RPMI8226 (cell line): ENCODE results near the gene SLC37A4.
"Not testable (repeated sequence)": the region's sequence is repeated elsewhere in the genome, so short reads cannot be mapped to it uniquely, and the experiment has no call there.

Experiments
- DNase-seq: peaks from one replicate; pipeline ENCODE4 v3.0.0-alpha.2; 2015

The SLC37A4 gene

DNA sequence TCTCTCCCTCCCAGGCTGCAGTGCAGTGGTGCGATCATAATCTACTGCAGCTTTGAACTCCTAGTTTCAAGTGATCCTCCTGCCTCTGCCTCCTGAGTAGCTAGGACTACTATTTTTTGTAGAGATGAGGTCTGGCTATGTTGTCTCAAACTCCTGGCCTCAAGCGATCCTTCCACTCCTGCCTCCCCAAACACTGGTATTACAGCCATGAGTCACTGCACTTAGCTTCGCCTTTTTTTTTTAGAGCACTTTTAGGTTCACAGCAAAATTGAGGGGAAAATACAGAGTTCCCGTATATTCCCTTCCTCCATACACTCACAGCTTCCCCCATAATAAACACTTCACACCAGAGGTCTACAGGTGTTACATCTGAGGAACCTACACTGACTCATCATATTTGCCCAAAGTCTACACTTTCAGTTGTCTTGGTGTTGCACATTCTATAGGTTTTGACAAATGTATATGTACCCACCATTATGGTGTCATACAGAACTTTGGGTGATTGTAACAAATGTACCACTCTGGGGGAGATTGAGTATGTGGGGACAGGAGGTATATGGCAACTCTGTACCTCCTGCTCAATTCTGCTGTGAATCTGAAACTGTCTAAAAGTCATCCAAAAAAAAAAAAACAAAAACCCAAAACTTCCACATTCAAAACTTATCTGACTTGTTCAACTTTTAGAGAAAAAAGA lies 11.3 kb upstream of the SLC37A4 start:
- peak; percentile 59 for DNase-seq

DNA sequence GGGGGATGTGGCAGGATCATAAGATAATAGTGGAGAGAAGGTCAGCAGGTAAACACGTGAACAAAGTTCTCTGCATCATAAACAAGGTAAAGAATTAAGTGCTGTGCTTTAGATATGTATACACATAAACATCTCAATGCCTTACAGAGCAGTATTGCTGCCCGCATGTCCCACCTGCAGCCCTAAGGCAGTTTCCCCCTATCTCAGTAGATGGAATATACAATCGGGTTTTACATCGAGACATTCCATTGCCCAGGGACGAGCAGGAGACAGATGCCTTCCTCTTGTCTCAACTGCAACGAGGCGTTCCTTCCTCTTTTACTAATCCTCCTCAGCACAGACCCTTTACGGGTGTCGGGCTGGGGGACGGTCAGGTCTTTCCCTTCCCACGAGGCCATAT lies 8.8 kb upstream of the SLC37A4 start:
- not testable (repeated sequence) for DNase-seq

DNA sequence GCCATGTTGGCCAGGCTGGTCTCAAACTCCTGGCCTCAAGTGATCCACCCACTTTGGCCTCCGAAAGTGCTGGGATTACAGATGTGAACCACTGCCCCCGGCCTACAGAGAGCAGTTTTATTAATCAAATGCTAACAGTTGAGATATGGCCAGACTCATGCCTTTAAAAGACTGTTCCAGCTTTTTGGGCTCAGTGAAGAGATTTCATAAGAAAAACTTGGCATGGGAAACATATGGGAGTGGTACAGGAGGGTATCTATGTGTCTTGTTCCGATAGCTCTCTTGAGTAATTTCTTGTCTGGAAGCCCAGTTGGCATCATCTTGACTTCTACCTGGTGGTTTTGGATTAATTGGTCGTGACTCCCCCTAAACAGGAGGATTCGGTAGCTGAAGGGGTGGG lies 8.2 kb upstream of the SLC37A4 start:
- DNase-seq: no peak

DNA sequence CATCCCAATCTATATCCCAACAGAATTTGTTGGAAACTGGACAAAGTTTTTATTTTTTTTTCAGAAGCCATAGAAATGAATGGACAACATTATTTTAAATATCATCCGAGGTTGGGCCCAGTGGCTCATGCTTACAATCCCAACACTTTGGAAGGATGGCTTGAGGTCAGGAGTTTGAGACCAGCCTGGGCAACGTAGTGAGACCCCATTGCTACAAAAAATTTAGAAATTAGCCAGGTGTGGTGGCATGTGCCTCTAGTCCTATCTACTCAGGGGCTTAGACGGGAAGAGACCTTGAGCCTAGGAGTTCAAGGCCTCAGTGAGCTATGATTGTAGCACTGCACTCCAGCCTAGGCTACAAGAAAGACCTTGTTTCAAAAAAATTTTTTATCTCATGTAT lies 4.1 kb upstream of the SLC37A4 start:
- no peak for DNase-seq

DNA sequence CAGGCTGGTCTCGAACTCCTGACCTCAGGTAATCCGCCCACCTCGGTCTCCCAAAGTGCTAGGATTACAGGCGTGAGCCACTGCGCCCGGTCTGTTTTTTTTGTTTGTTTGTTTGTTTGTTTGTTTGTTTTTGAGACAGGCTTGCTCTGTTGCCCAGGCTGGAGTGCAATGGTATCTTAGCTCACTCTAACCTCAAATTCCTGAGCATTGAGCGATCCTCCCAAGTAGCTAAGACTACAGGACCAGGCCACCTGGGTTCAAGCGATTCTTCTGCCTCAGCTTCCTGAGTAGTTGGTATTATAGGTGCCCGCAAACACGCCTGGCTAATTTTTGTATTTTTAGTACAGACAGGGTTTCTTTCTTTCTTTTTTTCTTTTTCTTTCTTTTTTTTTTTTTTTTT lies 2.7 kb upstream of the SLC37A4 start:
- not testable (repeated sequence) for DNase-seq

DNA sequence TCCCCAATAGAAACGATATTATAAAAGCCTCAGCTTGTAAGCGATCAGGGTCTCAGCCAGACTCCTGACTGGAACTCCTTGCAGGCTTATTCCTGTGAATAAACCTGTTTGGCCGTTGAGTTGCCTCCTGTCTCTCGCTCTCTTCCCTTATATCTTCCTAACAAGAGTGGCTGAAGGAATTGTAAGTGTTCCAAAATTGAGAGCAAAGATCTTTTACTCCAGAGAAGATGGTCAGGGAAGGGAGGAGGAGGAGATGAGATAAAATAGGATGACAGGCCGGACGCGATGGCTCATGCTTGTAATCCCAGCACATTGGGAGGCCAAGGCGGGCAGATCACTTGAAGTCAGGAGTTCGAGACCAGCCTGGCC lies 1.2 kb upstream of the SLC37A4 start:
- DNase-seq: no peak

DNA sequence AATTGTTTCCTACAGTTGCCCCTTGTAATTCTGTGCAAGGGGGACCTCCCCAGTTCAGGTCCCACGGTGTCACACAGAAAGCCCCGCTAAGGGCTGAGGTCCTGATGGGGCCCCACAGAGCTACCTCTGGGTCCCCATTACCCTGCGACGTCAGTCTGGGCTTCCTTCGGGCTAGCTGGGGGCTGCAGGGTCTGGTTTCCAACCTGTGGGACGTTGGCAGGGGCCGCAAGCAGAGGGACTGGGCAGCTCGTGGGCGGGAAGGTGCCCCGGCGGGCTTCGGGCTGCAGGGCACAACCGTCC lies 698 bp downstream of the SLC37A4 start:
- peak; percentile 17 for DNase-seq

DNA sequence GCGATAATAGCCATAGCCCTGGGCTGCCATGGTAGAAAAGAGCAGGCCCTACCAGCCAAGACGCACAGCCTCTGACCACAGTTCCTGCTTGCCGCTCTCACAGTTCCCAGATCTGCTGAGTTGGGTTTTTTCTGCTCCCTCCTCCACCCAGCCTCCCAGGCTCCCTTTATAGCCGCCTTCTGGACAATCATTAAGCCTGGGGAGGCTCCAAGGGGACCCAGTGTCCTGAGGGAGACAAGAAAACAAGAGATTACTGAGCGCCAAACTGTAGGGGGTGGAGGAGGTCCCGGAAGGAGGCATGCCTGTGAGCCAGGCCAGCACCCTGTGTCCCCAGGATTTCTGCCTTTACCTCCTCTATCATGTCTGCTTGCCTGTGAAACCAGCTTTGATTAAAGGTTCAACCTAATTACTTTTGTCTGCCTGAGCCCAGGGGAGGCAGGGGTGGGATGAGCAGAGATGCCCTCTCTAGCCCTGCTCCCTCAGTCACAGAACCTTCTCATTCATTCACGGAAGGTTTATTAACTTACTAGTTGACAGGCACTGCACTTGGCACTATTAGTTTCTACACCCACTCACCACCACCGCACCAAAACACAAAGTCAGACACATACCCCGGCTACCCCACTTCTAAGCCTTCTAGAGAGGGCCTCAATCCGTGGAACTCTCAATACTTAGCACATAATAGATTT lies 1.2 kb downstream of the SLC37A4 start:
- DNase-seq: peak; percentile 92

DNA sequence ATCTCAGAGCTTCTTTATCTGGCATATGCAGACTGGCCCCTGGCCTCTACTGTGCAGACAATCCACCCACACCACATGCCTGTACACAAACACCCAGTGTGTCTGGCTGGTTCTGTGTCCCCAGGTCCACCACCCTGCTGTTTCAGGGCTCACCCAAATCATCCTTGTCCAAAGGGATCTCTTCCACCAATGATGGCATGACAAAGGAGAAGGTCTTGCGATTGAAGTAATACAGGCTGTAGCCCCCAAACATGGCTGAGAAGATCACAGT lies 1.7 kb downstream of the SLC37A4 start:
- no peak for DNase-seq

DNA sequence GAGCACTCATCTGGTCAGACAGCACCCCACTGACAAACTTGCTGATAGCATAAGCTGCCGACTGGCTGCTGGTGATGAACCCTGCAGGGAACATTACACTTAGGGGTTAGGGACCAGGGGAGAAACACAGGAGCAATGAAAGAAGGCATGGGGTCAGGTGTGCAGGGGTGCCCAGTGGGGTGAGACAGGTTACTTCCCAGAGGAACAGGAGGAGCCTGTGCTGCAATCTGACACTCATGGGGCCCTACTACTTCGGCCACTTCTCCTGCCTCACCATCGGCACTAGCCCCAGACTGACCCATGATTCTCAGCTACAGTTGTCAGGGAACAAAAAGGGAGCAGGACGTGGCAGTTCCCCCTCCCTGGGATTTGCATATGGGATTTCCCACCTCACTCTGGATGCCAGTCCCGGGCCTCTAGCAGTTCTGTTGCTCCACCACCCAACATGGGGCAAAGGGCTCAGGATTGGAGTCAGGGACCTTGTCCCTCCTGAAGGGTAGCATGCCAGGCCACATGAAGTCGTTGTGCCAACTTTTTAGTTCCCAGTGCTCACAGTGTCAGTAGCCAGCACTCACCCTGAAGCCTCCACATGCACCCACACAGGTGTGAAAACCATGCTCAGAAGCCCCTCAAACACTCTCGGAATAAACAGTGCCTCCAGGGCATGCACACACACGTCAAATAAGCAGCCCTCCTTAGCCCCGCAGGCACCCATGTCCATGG lies 2.2 kb downstream of the SLC37A4 start:
- no peak for DNase-seq

DNA sequence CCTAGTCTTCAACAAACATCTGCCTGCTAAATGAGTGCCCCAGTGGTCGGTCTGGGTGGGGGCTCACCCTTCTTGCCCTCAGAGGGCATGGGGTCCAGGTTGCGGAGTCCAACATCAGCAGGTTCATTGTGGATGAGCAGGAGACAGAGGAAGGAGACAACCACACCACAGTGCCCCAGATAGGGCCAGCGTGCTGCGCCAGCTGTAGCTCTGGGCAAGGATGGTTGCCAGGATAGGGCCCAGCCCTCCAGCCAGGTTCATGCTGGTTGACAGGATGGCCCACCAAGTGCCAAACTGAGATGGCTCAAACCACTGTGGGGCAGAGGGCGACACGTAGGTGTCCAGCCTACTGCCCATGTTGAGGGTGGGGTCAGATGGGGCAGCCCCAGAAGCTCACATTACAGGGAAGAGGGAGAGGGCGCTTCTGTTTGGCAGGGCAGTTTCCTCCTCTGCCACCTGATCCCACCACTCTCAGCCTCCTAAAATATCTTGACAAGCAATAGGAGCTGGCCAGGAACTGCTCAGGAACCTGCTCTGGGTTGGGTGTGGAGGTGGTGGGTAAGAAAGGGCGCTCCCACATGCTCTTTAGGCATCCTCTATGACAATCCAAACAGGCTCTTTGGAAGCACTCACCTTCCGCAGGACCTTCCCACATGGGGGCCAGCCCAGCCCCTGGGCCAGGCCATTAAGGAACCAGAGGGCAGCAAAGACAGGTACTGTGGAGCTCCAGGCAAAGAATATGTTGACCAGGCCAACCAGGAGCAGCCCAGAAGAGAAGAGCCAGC lies 2.9 kb downstream of the SLC37A4 start:
- DNase-seq: no peak

DNA sequence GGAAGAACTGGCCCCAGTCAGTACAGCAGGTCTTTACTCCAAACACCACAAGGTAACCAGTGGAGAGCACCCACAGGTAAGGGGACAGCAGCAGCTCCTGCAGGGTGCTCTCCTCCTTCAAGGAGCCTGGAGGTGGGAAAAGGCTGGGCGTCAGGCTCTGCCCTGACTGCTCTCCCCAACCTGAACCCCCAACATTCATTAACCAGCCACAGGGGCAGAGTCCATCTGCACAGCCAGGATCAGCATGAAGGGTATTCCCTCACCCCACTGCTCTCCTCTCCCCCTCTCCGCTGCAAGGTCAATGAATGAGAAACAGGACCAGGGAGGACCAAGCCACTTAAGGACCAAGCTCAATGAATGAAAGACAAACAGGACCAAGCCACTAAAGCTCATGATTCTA lies 3.7 kb downstream of the SLC37A4 start:
- no peak for DNase-seq

DNA sequence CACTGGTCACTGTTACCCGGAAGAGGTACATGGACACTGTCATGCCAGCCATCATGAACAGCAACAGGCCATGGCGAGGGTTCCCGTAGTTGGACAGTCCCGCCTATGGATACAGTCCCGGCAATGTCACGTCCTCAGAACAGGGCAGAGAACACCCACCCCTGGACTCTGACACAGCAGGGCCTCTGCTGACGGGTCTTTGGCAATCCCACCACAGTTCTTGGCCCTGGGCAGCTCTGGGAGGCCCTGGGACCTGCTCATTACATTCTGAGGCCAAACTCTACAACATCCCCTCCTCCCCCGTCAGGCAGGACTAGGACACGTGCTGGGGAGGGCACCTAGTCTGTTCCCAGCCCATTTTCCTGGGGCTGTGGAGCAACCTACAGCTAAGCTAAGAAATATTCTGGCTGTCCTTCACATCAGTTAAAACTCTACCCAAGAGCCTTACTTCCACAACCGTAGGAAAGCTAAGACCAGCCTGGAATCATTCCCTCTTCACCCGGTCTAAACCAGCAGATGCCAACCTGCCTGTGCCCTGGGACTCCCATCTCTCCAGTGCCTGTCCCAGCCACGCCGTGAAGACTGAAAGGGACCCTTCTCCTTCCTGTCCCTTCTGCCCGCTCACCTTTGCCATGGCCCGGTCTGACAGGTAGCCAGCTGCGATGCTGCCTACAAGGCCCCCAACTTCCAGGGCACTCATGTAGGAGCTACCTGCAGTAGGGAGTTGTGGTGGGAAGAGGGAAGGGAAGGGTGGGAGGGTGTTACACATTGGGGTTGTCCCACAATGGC lies 4.5 kb downstream of the SLC37A4 start:
- DNase-seq: no peak

DNA sequence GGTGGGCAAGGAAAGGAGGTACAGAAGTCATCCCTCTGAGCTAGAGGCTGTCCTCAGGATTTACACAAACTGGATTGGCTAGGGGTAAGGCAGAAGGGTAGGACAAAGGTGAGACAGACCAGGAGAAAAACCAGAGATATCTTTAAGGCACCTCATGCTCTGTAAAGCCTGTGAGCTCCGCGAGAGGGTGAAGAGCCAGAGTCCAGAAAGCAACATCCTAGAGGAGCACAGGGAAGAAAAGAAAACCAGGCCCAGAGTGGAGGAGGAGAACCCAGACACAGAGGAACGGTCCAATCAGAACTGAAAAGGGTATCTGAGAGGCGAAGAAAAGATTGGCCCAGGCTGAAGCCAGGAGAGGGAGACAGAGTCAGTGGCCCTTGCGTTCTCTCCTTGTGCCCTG lies 5.1 kb downstream of the SLC37A4 start:
- no peak for DNase-seq

DNA sequence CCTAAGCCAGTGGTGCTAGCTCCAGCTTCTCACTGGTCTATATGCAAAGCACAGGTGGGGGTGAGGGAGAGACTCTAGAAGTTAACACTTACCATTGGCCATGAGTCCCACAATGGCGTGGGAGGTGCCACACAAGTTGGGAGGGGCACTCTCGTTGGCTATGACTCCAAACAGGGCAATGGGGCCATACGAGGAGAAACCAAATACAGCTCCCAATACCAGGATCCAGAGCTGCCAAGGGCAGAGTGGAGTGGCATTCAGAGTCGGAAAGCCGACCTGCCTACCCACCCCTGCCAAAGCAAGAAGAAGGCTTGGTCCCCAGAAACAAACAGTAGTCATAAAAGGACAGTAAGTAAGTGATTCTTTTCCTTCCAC lies 5.6 kb downstream of the SLC37A4 start:
- DNase-seq: no peak

DNA sequence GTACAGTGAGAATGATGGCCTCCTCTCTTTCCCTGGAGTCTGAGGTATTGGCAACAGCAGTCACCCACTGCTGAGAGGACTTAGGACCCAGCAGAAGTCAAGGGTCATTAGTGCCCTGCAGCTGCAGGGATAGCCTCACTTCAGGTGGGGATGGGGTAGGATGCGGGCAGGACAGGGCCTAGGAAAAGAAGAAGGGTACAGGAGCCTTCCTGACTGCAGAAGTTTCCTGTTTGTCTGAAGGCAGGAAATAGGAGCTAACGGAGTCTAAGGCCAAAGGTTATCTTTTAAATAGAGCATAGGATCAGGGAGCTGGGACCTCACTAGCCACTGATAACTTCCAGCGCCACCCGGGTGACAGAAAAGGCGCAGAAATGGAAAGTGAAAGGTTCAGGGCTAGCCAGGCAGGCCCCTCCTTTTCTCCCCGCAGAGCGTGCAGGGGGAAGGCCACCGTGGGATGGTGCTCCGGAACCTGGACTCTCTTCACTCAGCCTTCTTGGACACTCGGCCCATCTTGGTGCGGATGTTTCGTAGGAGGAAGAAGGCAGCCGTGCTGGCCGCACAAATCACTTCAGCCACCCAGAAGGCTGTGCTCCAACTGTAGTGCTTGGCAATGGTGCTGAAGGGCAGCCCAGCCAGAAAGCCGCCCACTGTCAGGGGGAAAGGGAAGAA lies 6.1 kb downstream of the SLC37A4 start:
- DNase-seq: no peak

DNA sequence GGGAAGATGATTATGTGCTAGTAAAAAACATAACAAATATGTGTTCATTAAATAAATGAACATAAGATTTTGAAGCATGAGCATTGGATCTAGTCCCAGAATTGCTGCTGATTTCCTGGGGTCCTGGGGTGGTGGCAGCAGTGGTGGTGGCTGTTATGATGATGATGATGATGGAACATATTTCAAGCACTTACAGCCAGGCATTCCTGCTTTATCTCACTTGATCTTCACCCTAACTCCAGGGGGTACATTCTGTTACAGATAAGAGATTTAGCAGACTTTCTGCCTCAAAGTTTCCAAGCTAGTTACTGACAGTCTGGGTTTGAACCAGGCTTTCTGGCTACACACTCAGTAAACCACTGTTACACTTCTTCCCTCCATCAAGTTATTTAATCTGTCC lies 6.9 kb downstream of the SLC37A4 start:
- no peak for DNase-seq

DNA sequence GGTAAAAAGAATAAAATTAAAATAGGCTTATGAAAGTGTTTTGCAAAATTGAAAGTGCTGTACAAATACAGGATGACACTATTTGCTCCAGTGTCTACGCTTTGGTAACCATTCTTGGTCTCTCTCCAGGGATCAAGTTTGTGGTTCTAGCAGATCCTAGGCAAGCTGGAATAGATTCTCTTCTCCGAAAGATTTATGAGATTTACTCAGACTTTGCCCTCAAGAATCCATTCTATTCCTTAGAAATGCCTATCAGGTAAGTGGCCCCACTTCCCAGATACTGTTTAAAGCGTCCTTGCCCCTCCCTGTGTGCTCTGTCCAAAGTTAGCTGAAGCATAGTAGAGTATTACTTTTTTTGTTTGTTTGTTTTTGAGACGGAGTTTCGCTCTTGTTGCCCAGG lies 9.0 kb downstream of the SLC37A4 start:
- DNase-seq: no peak

DNA sequence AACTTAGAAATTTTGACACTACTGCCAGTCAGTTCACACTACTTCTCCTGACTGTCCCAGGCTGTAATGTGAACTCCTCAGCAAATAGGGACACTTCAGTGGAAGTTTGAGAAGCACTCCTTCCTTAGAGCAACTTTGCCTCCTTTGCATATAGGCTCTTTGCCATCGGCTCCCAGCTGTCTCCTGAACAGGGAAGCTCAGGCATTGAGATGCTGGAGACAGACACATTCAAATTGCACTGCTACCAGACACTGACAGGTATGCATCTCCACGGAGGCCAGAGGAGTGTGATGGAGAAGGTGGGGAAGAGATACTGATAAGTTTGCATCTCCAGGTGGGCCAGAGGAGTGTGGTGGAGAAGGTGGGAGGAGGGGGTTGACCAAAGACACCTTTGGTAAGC lies 10.7 kb downstream of the SLC37A4 start:
- no peak for DNase-seq

DNA sequence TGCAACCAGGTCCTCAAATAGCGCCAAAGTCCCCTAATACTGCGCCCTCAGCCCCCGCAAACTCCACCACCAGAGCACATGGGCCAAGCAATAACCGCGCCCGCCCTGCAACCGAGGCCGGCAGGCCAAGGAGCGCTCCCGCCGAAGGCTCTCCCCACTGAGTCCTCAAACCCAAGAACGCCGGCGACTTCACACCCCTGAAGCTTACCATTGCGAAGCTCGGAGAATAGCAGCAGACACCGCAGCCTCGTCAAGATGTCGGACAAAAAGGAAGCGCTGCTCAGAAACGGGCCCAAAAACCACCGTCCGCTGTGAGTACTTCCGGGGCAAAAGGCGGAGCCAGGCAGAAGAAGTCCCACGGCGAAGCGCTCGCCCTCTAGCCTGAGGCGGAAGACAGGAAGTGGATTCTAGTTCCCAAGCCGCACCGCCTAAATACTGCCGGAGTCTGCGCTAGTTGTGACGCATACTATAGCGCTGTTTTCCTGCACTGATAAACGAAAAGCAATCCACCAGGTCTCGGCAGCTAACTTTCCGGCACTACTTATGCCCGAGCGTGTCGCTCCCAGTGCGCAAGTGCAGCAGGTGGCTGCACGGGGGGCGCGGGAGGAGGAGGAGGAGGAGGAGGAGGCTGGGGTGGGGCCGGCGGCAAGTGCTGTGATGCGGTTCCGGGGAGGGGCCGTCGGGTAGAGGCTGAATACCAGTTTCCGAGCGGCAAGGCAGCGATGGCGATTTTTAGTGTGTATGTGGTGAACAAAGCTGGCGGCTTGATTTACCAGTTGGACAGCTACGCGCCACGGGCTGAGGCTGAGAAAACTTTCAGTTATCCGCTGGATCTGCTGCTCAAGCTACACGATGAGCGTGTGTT lies 12.4 kb downstream of the SLC37A4 start, which contains the start of the genes RPS25 and TRAPPC4:
Gene RPS25, minus strand, starts transcription at position 270 of the 865 bp plus-strand sequence. Its CDS starts 59 bp downstream, at position 211.
Gene TRAPPC4, plus strand, starts transcription at position 693 of the 865 bp plus-strand sequence. Its CDS starts 30 bp downstream, at position 723.
- DNase-seq: peak; percentile 98

DNA sequence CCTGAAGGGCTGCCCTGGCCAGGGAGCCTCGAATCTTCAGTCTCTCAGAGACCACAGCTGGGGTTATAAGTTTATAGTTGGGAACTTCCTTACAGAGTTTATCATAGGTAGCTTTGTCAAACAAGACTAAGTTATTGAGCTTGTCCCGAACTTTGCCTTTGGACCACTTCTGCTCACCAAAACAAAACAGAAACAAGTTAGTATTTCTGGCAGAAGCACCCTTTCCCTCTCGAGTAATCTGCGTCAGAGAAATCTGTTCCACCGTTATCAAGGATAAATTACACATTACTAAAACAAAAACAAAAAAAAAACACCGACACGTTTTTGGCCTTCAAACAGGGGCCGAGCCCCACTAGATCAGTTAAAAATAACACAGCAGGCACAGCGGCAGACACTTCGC lies 13.3 kb downstream of the SLC37A4 start:
- not testable (repeated sequence) for DNase-seq
